H9 (cell line): ENCODE data around the gene ABHD15. TPM values are rescaled to one million over a fixed set of nuclear protein-coding genes. Genes with fewer than 3 reads are reported as not detected.

Experiments used
- DNase-seq: peaks from one replicate; pipeline ENCODE4 v3.0.0-alpha.2; 2017
- H2AFZ ChIP-seq: one replicate; pipeline ENCODE4 v1.6.1; 2013; ENCODE audit warnings: mild to moderate bottlenecking, low read length, control low read depth, moderate library complexity
- H2AK5ac ChIP-seq: 2 replicates; pipeline ENCODE4 v1.6.1; 2013; ENCODE audit warnings: low read length, control low read depth, mixed read lengths; ENCODE audit not compliant: insufficient read length
- H2BK120ac ChIP-seq: one replicate; pipeline ENCODE4 v1.6.1; 2013; ENCODE audit warnings: low read depth, mild to moderate bottlenecking, low read length, control low read depth, inconsistent platforms; ENCODE audit not compliant: poor library complexity, severe bottlenecking
- H2BK12ac ChIP-seq: 2 replicates; pipeline ENCODE4 v1.6.1; 2013; ENCODE audit warnings: low read length, control low read depth, mixed read lengths, low read depth; ENCODE audit not compliant: insufficient read length
- H2BK15ac ChIP-seq: 2 replicates; pipeline ENCODE4 v1.6.1; 2013; ENCODE audit warnings: low read depth, low read length, control low read depth
- H2BK20ac ChIP-seq: one replicate; pipeline ENCODE4 v1.6.1; 2013; ENCODE audit warnings: low read depth, mild to moderate bottlenecking, low read length, control low read depth, inconsistent platforms; ENCODE audit not compliant: poor library complexity, severe bottlenecking
- H2BK5ac ChIP-seq: 2 replicates; pipeline ENCODE4 v1.6.1; 2013; ENCODE audit warnings: low read length, control low read depth, mixed read lengths; ENCODE audit not compliant: insufficient read length
- H3K14ac ChIP-seq: 2 replicates; pipeline ENCODE4 v1.6.1; 2013; ENCODE audit warnings: low read length, control low read depth; ENCODE audit not compliant: insufficient read depth
- H3K18ac ChIP-seq: 2 replicates; pipeline ENCODE4 v1.6.1; 2013; ENCODE audit warnings: low read depth, mild to moderate bottlenecking, mixed read lengths, low read length, control low read depth; ENCODE audit not compliant: insufficient read length
- H3K23ac ChIP-seq: 2 replicates; pipeline ENCODE4 v1.6.1; 2013; ENCODE audit warnings: low read length, control low read depth, mixed read lengths, low read depth; ENCODE audit not compliant: insufficient read length
- H3K23me2 ChIP-seq: 2 replicates; pipeline ENCODE4 v1.6.1; 2013; ENCODE audit warnings: low read depth, mild to moderate bottlenecking, mixed read lengths, low read length, control low read depth; ENCODE audit not compliant: insufficient read length, poor library complexity, severe bottlenecking
- H3K27ac ChIP-seq: 2 replicates; pipeline ENCODE4 v1.5.1; 2013; ENCODE audit warnings: low read length, control low read depth, mixed read lengths, low read depth; ENCODE audit not compliant: insufficient read length
- H3K27me3 ChIP-seq: 2 replicates; pipeline ENCODE4 v1.6.1; 2013; ENCODE audit warnings: low read length, control low read depth, inconsistent platforms; ENCODE audit not compliant: insufficient read depth
- H3K4ac ChIP-seq: 2 replicates; pipeline ENCODE4 v1.6.1; 2013; ENCODE audit warnings: low read depth, mild to moderate bottlenecking, control low read depth, inconsistent platforms, low read length, moderate library complexity
- H3K4me1 ChIP-seq: 2 replicates; pipeline ENCODE4 v1.6.1; 2013; ENCODE audit warnings: low read length, control low read depth, inconsistent platforms; ENCODE audit not compliant: insufficient read depth
- H3K4me2 ChIP-seq: 2 replicates; pipeline ENCODE4 v1.6.1; 2013; ENCODE audit warnings: low read length, control low read depth, mixed read lengths; ENCODE audit not compliant: insufficient read length, insufficient read depth
- H3K56ac ChIP-seq: 2 replicates; pipeline ENCODE4 v1.6.1; 2013; ENCODE audit warnings: low read depth, mild to moderate bottlenecking, mixed read lengths, low read length, control low read depth; ENCODE audit not compliant: insufficient read length
- H3K79me1 ChIP-seq: 2 replicates; pipeline ENCODE4 v1.6.1; 2013; ENCODE audit warnings: low read depth, mild to moderate bottlenecking, moderate library complexity, low read length, control low read depth, inconsistent platforms; ENCODE audit not compliant: insufficient read depth, poor library complexity, severe bottlenecking
- H3K79me2 ChIP-seq: 2 replicates; pipeline ENCODE4 v1.6.1; 2013; ENCODE audit warnings: low read length, control low read depth, inconsistent platforms; ENCODE audit not compliant: insufficient read depth
- H3K9ac ChIP-seq: 2 replicates; pipeline ENCODE4 v1.6.1; 2013; ENCODE audit warnings: low read length, control low read depth, mixed read lengths; ENCODE audit not compliant: insufficient read length; ENCODE audit errors: extremely low read depth
- H3K9me3 ChIP-seq: one replicate; pipeline ENCODE4 v1.6.1; 2013; ENCODE audit warnings: low read depth, low read length, inconsistent platforms; ENCODE audit not compliant: control insufficient read depth
- H3T11ph ChIP-seq: one replicate; pipeline ENCODE4 v1.6.1; 2013; ENCODE audit warnings: mild to moderate bottlenecking, low read length, control low read depth, inconsistent platforms
- H4K20me1 ChIP-seq: one replicate; pipeline ENCODE4 v1.6.1; 2013; ENCODE audit not compliant: control insufficient read depth, insufficient read length, insufficient read depth
- H4K5ac ChIP-seq: 2 replicates; pipeline ENCODE4 v1.6.1; 2013; ENCODE audit warnings: low read depth, mild to moderate bottlenecking, mixed read lengths, low read length, control low read depth; ENCODE audit not compliant: insufficient read length
- H4K8ac ChIP-seq: replicated peaks from 2 replicates; pipeline ENCODE4 v1.6.1; 2013; ENCODE audit warnings: low read length, control low read depth, mixed read lengths, low read depth; ENCODE audit not compliant: insufficient read length
- H4K91ac ChIP-seq: 2 replicates; pipeline ENCODE4 v1.6.1; 2013; ENCODE audit warnings: low read depth, mild to moderate bottlenecking, moderate library complexity, mixed read lengths, low read length, control low read depth; ENCODE audit not compliant: insufficient read length
- H3K27ac Mint-ChIP-seq, 3 experiments: 2 replicates in 2 of 3; 3 replicates in 1 of 3; pipeline ENCODE4 v1.8.0; 2020 to 2021; ENCODE audit warnings: mixed read lengths in 3 of 3, mild to moderate bottlenecking in 1 of 3, moderate library complexity in 1 of 3
- H3K27me3 Mint-ChIP-seq: 2 replicates; pipeline ENCODE4 v1.8.0; 2021; ENCODE audit warnings: low read depth, mild to moderate bottlenecking, moderate library complexity, mixed read lengths
- H3K36me3 Mint-ChIP-seq, 3 experiments: 2 replicates in 2 of 3; 3 replicates in 1 of 3; pipeline ENCODE4 v1.8.0; 2020 to 2021; ENCODE audit warnings: low read depth in 3 of 3, mixed read lengths in 3 of 3; ENCODE audit not compliant: insufficient read depth in 1 of 3
- H3K4me1 Mint-ChIP-seq, 2 experiments: 2 replicates each; pipeline ENCODE4 v1.8.0; 2020; ENCODE audit warnings: mixed read lengths in 2 of 2
- H3K4me3 Mint-ChIP-seq, 2 experiments: 2 replicates in 1 of 2; 3 replicates in 1 of 2; pipeline ENCODE4 v1.8.0; 2020 to 2021; ENCODE audit warnings: mild to moderate bottlenecking in 2 of 2, mixed read lengths in 2 of 2, moderate library complexity in 1 of 2
- H3K9me3 Mint-ChIP-seq, 2 experiments: 2 replicates in 1 of 2; 3 replicates in 1 of 2; pipeline ENCODE4 v1.8.0; 2020; ENCODE audit warnings: mild to moderate bottlenecking in 2 of 2, mixed read lengths in 2 of 2, moderate library complexity in 1 of 2
- CTCF ChIP-seq: fragments of 200-600 bp; sonication (generic); conservative IDR thresholded peaks from 3 replicates; pipeline ENCODE4 v1.8.0; 2021; ENCODE audit warnings: antibody characterized with exemption, mild to moderate bottlenecking
- WGBS: extraction: QIAGEN DNeasy Blood & Tissue Kit; methylation state at CpG from one replicate; pipeline ENCODE4 v1.1.7; 2013; ENCODE audit warnings: missing lambda C conversion rate, low lambda C conversion rate, mixed read lengths; ENCODE audit not compliant: insufficient read length; ENCODE audit errors: extremely low coverage; 5-methylcytosine and 5-hydroxymethylcytosine counted together
- total RNA-seq: library from RNA; stranded (reverse); gene quantifications from 2 replicates; pipeline ENCODE4 v1.2.1, GENCODE V29; 2021

ABHD15 gene
- total RNA-seq, 1 experiment from 2014 or later: 2.5 TPM

DNA sequence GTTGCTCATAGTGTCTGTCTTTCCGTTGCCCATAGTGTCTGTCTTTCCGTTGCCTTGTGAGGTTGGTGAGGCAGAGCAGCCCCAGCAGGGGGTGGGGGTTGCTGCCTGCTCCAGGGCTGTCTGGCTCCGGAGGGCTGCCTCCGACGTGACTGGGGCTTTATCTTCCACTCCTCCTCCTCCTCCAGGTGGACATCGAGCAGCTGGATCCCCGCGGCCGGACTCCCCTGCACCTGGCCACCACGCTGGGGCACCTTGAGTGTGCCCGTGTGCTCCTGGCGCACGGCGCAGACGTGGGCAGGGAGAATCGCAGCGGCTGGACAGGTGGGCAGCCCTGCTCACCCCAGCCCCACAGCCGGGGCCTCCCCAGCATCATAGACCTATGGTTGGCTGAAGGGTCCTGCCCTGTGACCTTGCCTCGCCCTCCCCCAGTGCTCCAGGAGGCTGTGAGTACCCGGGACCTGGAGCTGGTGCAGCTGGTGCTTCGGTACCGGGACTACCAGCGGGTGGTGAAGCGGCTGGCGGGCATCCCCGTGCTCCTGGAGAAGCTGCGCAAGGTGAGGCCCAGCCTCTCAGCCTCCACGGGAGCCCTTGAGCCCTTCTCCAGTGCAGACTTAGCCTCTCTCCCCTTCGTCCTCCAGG lies 40.8 kb upstream of the ABHD15 start:
- H3K79me2 ChIP-seq: no peaks in the 10 kb centered on the region
- H2AK5ac ChIP-seq: no peak overlapping the region
- no peak overlapping the region for H3T11ph ChIP-seq
- no peaks in the 10 kb centered on the region for H3K23me2 ChIP-seq
- H2BK12ac ChIP-seq: no peak overlapping the region
- H4K20me1 ChIP-seq: no peaks in the 10 kb centered on the region
- H2AFZ ChIP-seq: no peak overlapping the region
- no peak overlapping the region for H3K14ac ChIP-seq
- TF ChIP-seq CTCF: no peak
- H3K9ac ChIP-seq: no peak overlapping the region
- no peak overlapping the region for H3K4me2 ChIP-seq
- no peak overlapping the region for H3K56ac ChIP-seq
- H3K18ac ChIP-seq: no peak overlapping the region
- no peak overlapping the region for H2BK120ac ChIP-seq
- H3K4me1 ChIP-seq: no peaks in the 10 kb centered on the region
- H3K23ac ChIP-seq: no peak overlapping the region
- H3K9me3 ChIP-seq: no peaks in the 10 kb centered on the region
- WGBS: no CpG with 5 or more reads among the region's 29 CpGs
- no peak overlapping the region for H2BK5ac ChIP-seq
- no peak overlapping the region for H4K5ac ChIP-seq
- H3K27ac ChIP-seq: no peak overlapping the region
- Mint-ChIP-seq H3K36me3 (peaks cover 2 to 8% (median 7%) of the 10 kb centered on the region in 3 experiments; a peak in 4 of 7 replicates), H3K27me3 (peaks cover 11% of the 10 kb centered on the region), H3K4me1 (peaks cover 0 to 12% of the 10 kb centered on the region in 2 experiments; a peak in 2 of 4 replicates), H3K4me3 (no peak overlapping the region), H3K9me3 (no peaks in the 10 kb centered on the region; a peak in 1 of 5 replicates), H3K27ac (no peak overlapping the region; a peak in 1 of 7 replicates)
- H4K91ac ChIP-seq: no peak overlapping the region
- H3K79me1 ChIP-seq: no peaks in the 10 kb centered on the region
- H2BK20ac ChIP-seq: no peak overlapping the region
- peak; percentile 31 for DNase-seq
- no peak overlapping the region for H2BK15ac ChIP-seq
- H4K8ac ChIP-seq: no peak overlapping the region
- no peak overlapping the region for H3K4ac ChIP-seq
- no peaks in the 10 kb centered on the region for H3K27me3 ChIP-seq
